Stimulated activated CD8-positive, alpha-beta memory T cell treated with anti-CD3 and anti-CD28 coated beads, Interleukin-4, amount 100 ng/mL, for 24 hours (primary cell): ENCODE results near the gene TXNDC12.

Experiments
- DNase-seq: peaks from one replicate; pipeline ENCODE4 v3.0.0-alpha.2; 2020; ENCODE audit warnings: low read depth

Gene TXNDC12

GRCh38 chr1:51997974-51998382 lies 57.0 kb downstream of the TXNDC12 start:
- DNase-seq, result no peak

- DNase-seq, result peak; percentile 75
Observed at GRCh38 chr1:51990478-51990965, 64.5 kb downstream of the TXNDC12 start, which contains the start of gene RAB3B. Gene RAB3B, minus strand, starts transcription at chr1:51990700. Its CDS starts 13,583 bp downstream, at chr1:51977117.

DNA sequence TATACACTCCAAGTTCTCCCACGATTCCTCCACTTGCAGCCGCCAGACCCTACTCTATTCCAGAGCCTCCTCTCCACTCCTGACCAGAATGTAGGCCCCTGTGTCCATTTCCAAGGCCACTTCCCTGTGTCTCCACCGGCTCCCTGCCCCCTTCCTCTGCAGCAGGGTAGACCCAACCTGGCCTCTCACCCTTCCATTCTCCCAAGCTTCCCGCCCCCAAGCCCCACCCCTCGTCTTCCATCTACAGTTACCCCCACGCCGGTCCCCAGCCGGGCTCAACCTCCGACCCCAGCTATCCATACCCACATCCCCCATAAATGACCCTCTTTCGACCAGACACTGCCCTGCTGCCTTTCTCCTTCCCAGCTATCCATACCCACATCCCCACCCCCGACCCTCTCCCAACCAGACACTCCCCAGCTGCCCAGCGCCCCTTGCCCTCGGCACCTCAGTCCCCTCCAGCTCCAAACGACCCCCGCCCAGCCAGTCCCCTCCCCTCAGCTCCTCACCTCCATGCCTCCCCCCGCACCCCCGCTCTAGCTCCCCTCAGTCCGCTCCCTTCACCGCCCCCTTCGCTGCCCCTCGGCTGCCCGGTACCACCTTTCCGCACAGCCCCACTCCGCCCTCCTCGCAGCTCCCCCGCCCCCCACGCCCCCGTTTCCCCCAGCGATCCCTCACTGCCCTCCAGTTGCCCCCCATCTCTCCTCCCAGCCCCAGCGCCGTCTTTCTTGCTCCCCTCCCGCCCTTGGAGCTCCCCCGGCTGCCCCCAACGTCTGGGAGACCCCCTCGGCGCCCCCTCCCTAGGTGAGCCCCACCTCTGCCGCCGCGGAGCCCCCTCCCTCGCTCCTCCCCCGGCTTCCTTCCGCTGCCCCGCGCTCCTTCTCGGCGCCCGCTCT lies 65.2 kb downstream of the TXNDC12 start:
- DNase-seq, result no peak

DNA sequence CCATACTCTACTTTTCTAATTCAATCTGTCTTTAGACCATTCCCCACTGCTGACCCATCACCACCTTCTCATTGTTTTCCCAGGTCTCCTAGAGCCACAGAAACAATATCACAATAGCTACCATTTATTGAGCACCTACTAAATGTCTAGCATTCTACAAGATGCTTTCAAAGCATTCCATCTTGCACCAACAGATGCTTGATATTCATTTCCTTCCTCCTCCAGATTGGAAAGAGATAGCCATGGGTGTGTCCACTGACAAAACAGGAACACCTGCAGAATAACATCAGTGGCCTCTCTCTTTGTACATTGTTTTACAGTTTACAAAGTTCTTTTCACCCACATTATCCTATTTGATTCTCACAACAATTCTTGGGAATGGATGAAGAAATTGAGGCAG lies 66.7 kb downstream of the TXNDC12 start:
- no peak for DNase-seq

- DNase-seq, result no peak
Observed at GRCh38 chr1:51986718-51987117, 68.3 kb downstream of the TXNDC12 start.

DNA sequence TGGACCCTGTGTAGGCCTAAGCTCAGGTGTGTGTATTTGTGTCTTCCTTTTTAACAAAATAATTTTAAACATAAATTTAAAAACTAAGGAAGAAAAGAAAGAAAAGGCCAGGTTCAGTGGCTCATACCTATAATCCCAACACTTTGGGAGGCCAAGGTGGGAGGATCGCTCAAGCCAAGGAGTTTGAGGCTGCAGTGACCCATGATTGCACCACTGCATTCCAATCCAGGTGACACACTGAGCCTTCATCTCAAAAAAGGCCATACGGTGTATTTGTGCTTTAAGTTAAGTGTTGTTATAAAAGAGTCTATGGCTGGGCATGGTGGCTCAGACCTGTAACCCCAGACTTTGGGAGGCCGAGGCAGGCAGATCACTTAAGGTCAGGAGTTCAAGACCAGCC lies 72.8 kb downstream of the TXNDC12 start:
- no peak for DNase-seq

- DNase-seq, result no peak
Observed at GRCh38 chr1:51981555-51981954, 73.4 kb downstream of the TXNDC12 start.

- DNase-seq, result no peak
Observed at GRCh38 chr1:51978099-51978498, 76.9 kb downstream of the TXNDC12 start.

DNA sequence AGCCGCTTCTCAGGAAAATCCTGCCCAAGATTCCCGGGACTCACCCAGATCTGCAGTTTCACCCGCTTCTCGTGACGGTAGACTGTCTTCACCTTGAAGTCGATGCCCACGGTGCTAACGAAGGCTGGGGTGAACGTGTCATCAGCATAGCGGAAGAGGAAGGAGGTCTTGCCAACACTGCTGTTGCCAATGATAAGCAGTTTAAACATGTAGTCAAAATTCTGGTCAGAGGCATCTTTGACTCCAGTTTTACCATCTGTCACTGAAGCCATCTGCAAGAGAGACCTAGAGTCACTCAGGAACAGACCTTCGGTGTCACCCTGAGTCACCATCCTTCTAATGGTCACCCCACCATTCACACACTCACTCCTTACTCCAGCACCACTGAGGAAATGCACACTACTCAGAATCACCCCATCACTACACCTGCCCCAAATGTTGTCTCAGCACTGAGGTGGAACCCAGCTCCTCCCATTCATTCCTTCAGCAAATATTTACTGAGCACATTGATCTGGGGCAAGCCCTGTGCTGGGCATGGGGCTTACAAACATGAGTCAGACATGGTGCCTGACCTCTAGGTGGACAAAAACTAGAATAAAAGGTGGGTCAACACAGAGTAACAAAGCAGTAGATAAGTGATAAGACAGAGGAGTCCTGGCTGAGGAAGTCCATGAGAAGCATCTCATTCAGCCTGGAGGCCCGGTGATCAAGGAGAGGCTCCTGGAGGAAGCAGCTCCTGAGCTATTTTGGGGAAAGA lies 78.0 kb downstream of the TXNDC12 start:
- no peak for DNase-seq

DNA sequence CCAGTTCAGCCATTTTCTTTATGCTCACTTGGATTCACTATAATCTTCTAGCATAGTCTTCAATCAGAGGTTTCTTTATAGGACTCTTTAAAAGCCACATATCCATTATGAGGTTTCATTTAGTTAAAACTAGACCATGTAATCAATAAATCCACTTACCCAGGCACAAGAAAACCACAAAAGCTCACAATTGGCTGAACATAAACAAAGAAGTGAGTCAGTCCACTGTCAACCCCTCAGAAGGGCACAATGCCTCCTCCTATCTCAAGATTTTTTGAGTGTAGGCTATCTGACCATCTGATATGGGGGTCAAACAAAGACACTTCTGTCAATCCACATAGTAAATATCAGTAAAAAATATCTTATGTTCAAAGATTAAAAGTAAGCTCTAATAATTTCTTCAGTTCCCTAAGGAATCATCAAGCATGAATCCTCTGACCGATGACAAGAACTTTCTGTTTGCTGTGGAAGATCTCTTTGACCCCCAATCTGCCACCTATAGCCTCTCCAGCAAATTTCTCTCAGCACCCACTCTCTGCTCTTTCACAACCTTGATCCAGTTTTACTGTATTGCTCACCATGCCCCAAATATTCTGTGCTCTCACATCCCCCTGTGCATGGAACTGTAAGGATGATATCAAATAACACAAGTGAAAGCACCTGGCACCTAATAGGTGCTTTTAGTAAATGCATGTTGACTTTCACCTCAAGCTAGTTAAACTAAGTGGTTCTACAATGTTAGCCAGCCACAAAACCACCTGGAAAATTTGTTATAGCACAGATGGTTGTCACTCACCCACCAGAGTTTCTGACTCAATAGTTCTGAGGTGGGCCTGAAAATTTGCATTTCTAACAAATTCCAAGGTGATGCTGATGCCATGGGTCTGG lies 81.2 kb downstream of the TXNDC12 start:
- DNase-seq, result no peak
